ENCODE data around the gene MGAT4C. TPM values are rescaled to one million over a fixed set of nuclear protein-coding genes. Genes with fewer than 3 reads are reported as not detected.

Gene MGAT4C
- total RNA-seq, 2 donors from 2014 or later: 0.14 to 0.28 TPM

DNA sequence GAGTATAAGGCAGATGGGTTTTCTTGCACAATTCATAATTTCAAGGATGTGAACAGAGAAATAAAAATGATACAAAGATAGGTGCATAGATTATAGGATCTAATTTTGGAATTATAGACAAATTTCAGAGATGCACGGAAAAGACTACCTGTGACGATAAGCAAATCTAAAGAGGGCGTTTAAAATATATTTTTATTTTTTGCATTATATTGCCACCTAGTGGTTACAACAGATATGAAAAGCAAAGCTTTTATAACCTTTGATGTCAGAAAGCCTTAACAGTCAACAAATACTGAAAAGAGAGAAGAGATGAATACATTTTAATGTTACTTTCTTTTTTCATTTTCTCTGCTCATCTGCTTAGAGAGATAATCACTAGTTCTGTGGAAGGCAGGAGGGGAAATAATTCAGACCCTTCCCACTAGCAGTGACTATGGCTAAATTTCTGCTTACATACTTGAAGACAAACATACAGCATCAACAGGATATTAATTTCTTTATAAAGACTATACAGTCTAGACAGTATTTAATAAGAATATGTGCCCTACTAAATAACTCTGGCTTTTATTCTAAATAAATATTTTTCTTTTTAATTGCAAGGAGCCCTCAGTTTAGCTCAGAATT, 335.8 kb downstream of the MGAT4C start:
- Histone ChIP-seq H3K36me3 (no peaks in the 10 kb centered on the region), H3K9me3 (no peaks in the 10 kb centered on the region), H3K4me1 (ENCODE audit: control insufficient read depth in 1 of 2, low read depth in 2 of 2) (no peaks in the 10 kb centered on the region), H3K27ac (no peak overlapping the region), H3K4me3 (no peak overlapping the region), H3K27me3 (replicated peaks; ENCODE audit: insufficient read depth) (no peaks in the 10 kb centered on the region)
- TF ChIP-seq, protein P1, sequence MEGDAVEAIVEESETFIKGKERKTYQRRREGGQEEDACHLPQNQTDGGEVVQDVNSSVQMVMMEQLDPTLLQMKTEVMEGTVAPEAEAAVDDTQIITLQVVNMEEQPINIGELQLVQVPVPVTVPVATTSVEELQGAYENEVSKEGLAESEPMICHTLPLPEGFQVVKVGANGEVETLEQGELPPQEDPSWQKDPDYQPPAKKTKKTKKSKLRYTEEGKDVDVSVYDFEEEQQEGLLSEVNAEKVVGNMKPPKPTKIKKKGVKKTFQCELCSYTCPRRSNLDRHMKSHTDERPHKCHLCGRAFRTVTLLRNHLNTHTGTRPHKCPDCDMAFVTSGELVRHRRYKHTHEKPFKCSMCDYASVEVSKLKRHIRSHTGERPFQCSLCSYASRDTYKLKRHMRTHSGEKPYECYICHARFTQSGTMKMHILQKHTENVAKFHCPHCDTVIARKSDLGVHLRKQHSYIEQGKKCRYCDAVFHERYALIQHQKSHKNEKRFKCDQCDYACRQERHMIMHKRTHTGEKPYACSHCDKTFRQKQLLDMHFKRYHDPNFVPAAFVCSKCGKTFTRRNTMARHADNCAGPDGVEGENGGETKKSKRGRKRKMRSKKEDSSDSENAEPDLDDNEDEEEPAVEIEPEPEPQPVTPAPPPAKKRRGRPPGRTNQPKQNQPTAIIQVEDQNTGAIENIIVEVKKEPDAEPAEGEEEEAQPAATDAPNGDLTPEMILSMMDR (IDR thresholded peaks at IDR 0.05): peak; percentile 70
- no peak for ATAC-seq (ENCODE audit: insufficient number of reproducible peaks, low FRiP score, low read depth)
- DNase-seq (ENCODE audit: low spot score): no peak
